22Rv1 (cell line): ENCODE data around the gene BTBD19.

Source experiments
- H3K27ac ChIP-seq: fragments of 450-650 bp; 2 replicates; pipeline ENCODE4 v1.5.1; 2017
- CTCF ChIP-seq: fragments of 450-650 bp; IDR thresholded peaks from 2 replicates; pipeline ENCODE4 v1.5.1; 2017; ENCODE audit warnings: mild to moderate bottlenecking
- ZFX ChIP-seq: fragments of 450-650 bp; IDR thresholded peaks from 2 replicates; pipeline ENCODE4 v1.6.1; 2017; ENCODE audit warnings: antibody characterized with exemption, borderline replicate concordance

The BTBD19 gene

GRCh38 chr1:44851308-44851707 lies 43.0 kb downstream of the BTBD19 start:
- TF ChIP-seq CTCF (no peak), ZFX (no peak)
- no peak overlapping the region for H3K27ac ChIP-seq

GRCh38 chr1:44853201-44853600 lies 44.9 kb downstream of the BTBD19 start:
- no peak for TF ChIP-seq CTCF
- no peak for TF ChIP-seq ZFX
- H3K27ac ChIP-seq: no peak overlapping the region

- no peak for TF ChIP-seq CTCF
- no peak for TF ChIP-seq ZFX
- no peak overlapping the region for H3K27ac ChIP-seq
Measured at GRCh38 chr1:44854970-44855369, 46.6 kb downstream of the BTBD19 start.

GRCh38 chr1:44855742-44856141 lies 47.4 kb downstream of the BTBD19 start:
- H3K27ac ChIP-seq: no peak overlapping the region
- TF ChIP-seq CTCF (no peak), ZFX (no peak)

GRCh38 chr1:44857446-44857845 lies 49.1 kb downstream of the BTBD19 start:
- H3K27ac ChIP-seq: no peak overlapping the region
- TF ChIP-seq CTCF (no peak), ZFX (no peak)

- TF ChIP-seq CTCF (no peak), ZFX (no peak)
- H3K27ac ChIP-seq: no peak overlapping the region
Measured at GRCh38 chr1:44860331-44860730, 52.0 kb downstream of the BTBD19 start.

- TF ChIP-seq ZFX: no peak
- no peak for TF ChIP-seq CTCF
- H3K27ac ChIP-seq: no peak overlapping the region
Measured at GRCh38 chr1:44860891-44861425, 52.6 kb downstream of the BTBD19 start.
